CD4-positive, alpha-beta T cell treated with Interleukin-15 for 1 hour (primary cell): Measurements from ENCODE around the gene FKBP7.
"Not testable (repeated sequence)": the region's sequence is repeated elsewhere in the genome, so short reads cannot be mapped to it uniquely, and the experiment has no call there.

ENCODE experiments used
- DNase-seq: peaks from one replicate; pipeline ENCODE4 v3.0.0-alpha.2; 2020

Gene FKBP7

GRCh38 chr2:178484245-178485041 lies 6.0 kb upstream of the FKBP7 start:
- DNase-seq: no peak

GRCh38 chr2:178482437-178482836 lies 4.0 kb upstream of the FKBP7 start:
- DNase-seq: no peak

- peak; percentile 85 for DNase-seq
Observed at GRCh38 chr2:178480227-178481181, 2.1 kb upstream of the FKBP7 start, which contains the start of gene PLEKHA3. Gene PLEKHA3 (plus strand): TSS chr2:178480457. CDS start chr2:178480870, 413 bp downstream.

DNA sequence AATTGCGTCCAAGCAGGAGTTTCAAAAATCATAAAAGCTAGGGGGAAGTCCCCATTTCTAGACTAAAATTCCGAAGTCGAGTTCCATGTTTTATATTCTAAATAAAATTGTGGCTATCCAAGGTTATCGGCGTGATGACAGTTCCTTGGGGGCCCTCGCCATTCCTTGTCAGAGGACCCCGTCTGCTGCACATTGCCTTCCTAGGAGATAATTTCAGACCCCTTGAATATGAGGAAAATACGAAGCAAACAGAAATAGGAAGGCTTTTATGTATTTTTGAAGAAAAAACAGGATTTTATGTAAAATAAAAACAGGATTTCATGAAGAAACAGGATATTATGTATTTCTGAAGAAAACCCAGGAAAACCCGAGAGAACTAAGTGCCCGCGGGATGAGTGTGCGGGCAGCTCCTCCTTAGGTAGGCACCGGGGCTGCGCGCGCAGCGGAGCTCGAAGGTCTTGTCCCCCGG lies 1.4 kb upstream of the FKBP7 start:
- no peak for DNase-seq

GRCh38 chr2:178479275-178479616 lies 846 bp upstream of the FKBP7 start:
- DNase-seq: no peak

DNA sequence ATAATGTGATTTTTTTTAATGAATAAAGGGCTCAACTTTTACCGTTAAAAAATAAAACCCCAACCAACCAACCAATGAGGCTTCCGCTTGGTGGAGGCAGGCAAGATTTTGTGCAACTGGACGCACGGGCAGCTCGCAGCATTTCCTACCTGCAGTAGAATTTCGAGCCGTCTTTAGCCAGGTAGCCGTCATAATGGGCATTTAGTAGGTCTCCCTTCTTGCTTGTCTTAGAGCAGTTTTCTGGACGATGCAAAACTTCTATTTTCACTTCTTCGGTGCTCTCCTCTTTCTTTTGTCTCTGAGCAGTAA lies 316 bp downstream of the FKBP7 start:
- DNase-seq: no peak

GRCh38 chr2:178477443-178478129 lies 814 bp downstream of the FKBP7 start:
- no peak for DNase-seq

DNA sequence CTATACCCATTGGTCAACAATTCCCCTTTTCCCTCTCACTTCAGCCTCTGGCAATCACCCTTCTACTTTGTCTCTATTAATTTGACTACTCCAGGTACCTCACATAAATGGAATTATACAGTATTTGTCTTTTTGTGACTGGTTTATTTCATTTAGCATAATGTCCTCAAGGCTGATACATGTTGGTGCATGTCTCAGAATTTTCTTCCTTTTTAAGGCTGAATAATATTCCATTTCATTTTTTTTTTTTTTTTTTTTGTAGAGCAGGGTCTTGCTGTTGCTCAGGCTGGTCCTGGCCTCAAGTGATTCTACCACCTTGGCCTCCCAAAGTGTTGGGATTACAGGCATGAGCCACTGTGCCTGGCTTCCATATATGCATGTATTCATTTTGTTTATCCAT lies 1.9 kb downstream of the FKBP7 start:
- DNase-seq: no peak

- DNase-seq: no peak
Observed at GRCh38 chr2:178474560-178474959, 3.8 kb downstream of the FKBP7 start.

- no peak for DNase-seq
Observed at GRCh38 chr2:178473931-178474330, 4.5 kb downstream of the FKBP7 start.

DNA sequence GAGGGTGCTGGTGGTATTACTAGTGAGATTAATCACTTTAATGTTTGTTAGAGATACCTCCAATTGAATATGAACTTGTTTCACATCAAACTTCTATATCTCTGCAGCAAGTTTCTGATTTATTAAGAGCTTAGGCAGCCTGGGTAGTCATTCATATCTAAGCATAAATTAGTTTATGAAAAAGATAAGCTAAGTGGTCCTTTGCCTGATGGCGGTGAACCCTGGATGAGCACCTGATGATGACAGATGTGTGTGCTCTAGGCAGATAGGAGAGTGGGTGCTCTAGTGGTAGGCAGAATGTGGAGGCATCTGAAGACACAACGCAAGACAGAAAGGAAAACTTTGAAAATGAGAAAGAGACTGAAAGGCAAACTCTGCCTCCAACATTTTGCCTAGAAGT lies 5.0 kb downstream of the FKBP7 start:
- DNase-seq: no peak

- not testable (repeated sequence) for DNase-seq
Observed at GRCh38 chr2:178471313-178471712, 7.1 kb downstream of the FKBP7 start.

DNA sequence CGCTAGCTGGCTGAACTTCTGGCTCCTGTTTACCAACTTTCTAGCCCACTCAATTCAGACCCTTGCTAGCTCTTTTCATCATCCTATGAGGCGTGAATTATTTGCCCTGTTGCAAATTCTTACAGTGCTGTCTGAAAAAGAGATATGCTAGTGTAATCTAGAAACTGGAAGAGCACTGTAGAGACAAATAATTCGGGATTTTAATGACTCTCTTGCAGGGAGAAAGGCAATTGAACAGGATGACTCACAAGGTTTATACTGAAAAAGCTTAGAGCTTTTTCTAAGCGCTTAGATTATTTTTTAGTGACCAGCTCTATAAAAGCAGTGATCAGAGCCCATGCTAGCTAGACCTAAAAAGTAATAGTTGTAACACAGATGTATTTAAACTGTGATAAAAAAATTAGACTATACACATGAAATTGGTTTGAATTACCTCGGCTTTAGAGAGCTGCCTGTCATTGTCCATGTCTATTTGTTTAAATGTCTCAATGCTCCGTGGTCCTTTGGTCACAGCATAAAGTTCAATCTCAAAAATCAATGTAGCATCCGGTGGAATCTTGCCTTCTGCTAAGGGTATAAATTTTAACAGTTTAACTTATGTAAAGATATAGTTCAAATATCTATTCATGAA lies 9.1 kb downstream of the FKBP7 start:
- no peak for DNase-seq

DNA sequence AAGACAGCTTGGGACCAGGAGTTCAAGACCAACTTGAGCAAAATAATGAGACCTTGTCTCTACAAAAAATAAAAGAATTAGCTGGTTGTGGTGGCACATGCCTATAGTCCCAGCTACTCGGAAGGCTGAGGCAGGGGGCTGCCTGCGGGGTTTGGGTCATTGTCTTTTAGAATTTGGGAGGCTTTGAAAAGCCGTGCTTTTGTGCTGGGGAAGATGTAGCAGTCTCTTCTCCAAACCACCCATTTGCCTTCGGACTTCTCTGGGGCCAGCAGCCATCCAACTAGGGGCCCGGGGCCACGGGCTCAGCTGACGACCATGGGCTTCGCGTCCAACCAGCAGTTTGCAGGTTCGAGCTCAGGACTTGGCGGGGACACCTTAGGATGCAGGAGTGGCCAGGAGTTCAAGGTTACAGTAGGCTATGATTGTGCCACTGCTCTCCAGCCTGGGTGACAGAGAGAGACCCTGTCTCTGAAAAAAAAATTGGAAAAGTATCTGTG lies 21.0 kb downstream of the FKBP7 start:
- no peak for DNase-seq

DNA sequence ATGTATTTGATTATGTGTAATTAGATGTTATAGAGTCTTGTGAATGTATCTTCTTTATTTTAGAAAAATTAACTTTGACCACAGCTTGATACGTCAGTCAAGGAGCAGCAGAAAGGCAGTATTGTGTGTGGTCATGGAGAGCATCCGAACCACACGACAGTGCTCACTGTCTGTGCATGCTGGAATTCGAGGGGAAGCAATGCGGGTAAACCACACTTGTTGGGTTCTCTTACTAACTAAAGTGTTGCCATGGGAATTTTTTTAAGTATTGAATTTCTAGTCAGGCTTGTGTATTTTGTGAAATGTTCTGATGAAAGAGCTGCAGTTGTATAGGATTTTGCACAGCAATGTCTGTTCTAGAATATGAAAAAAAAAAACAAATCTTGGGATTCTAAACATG lies 22.5 kb downstream of the FKBP7 start:
- DNase-seq: no peak

- no peak for DNase-seq
Observed at GRCh38 chr2:178452870-178453269, 25.5 kb downstream of the FKBP7 start.

DNA sequence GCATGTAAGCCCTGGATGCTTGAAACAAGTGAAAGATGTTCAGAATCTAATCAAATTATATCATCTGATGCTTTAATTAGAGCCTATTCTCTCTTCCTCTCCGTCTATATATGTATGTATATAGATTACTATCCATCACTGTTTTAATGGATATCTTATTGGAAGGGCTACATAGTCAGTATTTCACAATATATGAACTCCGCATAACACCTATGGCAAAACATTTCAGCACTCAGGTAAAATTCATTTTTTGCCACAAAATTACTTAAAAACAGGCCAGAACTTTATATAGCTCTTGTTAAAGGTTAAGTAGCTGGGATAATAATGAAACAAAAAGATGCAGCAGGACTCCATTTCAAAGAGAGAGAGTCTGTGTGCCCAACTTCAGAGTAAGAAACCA lies 26.1 kb downstream of the FKBP7 start:
- no peak for DNase-seq

DNA sequence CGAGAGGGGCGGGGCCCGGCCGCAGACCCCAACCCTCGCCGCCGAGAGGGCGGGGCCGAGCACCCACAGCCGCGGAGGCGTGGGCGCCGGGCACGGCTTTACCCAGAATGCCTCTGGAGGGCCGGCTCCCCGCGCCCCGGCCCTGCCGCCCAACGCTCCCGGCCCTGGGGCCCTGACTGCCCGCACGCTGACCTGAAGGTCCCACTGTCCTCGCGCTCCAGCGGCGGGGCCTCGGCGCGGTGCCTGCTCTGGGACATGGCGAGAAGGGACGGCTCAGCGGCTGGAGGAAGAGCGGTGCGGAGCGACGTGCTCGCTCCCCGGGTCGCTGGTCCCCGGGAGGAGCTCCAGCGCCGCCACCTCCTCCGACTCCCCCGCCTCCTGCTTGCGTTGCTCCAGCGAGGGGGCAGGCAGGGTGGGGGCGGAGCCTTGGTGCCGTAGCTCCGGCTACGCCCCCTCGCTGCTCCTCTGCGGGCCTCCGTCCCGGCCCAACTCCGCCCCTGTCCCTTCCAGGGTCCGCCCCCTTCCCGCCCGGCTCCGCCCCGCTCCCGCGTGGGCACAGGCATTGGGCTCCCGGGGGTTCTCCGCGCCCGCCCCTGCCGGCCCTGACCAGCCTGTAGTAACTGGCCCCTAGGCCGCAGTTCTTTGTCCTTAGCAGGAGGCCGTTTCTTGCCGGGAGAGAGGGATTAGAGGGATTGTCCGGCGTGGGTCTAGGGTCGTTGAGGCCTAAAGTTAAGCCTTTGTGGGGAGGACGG lies 27.4 kb downstream of the FKBP7 start, which contains the start of the genes PJVK and PRKRA:
PJVK (plus strand) TSS at position 605 of the 752 bp plus-strand sequence. CDS start 2,032 bp downstream, outside the sequence.
PRKRA (minus strand) TSS at position 402 of the 752 bp plus-strand sequence; CDS start at position 257, 145 bp downstream.
- peak; percentile 96 for DNase-seq

GRCh38 chr2:178450524-178450773 lies 28.0 kb downstream of the FKBP7 start:
- DNase-seq: peak; percentile 83

- DNase-seq: no peak
Observed at GRCh38 chr2:178449700-178450523, 28.5 kb downstream of the FKBP7 start.
